NCI-H1417 treated with DMSO at 0.1 percent for 48 hours (cell line): ENCODE data around the gene CEL.
"Not testable (repeated sequence)": the region's sequence is repeated elsewhere in the genome, so short reads cannot be mapped to it uniquely, and the experiment has no call there.

Source experiments
- DNase-seq: peaks from one replicate; lab custom pipeline; 2025; lab: John Stamatoyannopoulos, UW

CEL gene

GRCh38 chr9:133048595-133048994 is 13.2 kb upstream of the CEL start:
- DNase-seq = no peak

GRCh38 chr9:133049043-133049442 is 12.7 kb upstream of the CEL start:
- DNase-seq = no peak

DNA sequence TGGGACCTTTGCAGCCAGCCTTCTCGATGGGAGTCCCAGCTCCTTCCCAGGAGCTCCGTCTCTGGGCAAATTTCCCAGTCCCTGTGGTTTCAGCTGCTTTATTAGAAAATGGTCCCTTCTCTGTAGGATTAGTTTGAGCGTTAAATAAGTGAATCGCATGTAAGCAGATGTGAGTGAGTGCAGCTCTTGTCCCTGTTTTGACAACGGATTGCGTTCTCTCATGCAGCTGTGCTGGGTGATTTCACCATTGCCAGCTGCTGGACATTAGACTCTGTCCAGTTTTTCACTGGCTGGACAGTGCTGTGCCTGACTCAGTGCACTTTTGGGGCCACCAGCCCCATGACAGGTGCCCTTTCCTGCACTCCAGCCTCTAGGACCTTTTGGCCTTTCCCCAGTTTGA is 11.6 kb upstream of the CEL start:
- no peak for DNase-seq

DNA sequence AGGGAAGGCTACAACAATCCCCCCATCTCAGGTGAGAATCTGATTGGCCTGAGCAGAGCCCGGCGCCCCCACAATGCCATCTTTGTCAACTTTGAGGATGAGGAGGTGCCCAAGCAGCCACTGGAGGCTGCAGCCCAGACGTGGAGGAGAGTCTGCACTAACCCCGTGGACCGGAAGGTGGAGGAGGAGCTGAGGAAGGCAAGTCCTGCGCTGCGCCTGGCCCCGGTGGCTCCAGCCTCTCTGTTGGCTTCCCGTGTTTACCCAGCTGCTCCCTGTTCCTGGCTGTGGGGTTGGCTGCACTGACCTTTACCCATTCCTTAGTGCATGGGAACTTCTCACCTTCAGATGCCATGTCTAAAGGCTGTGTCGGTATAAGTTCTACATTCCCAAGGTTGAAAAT is 11.0 kb upstream of the CEL start:
- DNase-seq = peak; percentile 15

DNA sequence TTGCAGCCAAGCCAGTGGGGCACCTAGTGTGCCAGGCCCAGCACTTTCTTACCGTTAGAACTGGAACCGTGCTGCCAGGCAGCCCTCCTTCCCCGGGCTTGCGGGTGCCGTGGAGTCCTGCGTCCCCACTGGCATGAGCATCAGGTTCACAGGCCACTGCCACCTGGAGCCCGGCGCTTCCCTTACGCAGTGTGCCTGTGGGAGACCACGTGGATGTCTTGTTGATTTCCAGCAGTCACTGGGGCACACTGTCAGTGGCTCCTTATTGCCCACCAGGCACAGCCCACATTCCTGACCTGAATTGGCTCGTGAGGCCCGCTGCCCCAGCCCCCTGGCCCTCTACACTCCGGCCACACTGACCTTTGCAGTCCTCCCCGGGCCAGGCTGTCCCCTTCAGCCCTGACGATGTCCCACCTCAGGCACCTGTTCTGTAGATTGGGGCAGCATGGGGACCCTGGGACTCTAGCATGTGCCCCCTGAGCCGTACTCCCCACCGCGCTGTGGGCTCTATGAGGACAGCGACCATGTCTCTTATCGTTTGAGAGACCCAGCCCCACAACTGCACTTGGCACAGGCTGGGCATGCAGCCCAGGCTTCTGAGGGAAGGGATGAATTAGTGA is 10.4 kb upstream of the CEL start:
- DNase-seq = no peak

- DNase-seq = no peak
Observed at GRCh38 chr9:133051966-133052539, 9.7 kb upstream of the CEL start.

DNA sequence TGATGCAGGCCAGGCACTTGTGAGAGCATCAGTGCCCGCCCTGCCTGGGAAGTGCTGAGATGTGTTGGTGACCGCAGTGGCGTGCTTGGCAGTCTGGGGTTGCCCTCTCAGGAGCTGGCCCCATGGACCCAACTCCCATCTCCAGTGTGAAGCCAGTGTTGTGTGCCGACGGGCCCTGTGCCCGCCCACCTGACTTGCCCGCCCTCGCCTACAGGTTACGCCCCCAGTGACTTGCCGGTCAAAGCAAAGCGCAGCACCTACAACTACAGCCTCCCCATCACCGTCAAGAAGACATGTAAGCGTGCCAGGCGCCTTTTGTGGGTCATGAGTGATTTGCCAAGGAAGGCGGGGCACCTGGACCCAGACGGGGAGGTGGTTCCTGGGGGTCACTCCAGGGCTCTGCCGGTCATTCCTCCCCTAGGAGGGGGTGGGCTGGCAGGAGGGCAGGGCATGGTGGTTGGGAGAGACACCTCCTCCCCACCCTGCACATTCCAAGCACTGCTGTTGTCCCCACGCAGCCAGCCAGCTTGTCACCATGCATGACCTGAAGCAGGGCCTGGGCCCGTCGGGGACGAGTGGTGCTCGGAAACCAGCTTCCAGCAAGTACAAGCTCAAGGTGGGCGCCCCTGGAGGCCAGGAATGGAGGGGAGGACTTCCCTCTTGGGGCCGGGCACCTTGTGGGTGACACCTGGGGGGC is 7.4 kb upstream of the CEL start:
- no peak for DNase-seq

DNA sequence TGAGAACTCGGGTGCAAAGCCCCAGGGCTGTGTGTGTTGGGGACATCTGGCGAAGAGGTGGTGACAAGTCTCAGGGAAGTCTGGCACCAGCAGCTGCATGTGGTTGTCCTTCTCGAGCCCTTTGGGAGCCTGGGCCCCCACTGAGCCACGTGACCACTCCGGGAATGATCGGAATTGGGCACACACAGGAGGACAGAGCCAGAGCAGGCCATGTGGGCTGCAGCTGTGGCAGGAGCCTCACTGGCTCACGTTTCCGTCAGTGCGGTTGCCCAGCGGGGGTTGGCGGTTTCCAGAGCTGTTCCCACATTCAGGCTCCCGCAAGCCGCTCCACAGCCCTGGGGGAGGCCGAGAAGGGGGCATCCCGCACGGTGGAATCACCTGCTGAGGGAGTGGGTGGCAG is 6.8 kb upstream of the CEL start:
- no peak for DNase-seq

GRCh38 chr9:133055788-133056420 is 5.9 kb upstream of the CEL start:
- DNase-seq = no peak

DNA sequence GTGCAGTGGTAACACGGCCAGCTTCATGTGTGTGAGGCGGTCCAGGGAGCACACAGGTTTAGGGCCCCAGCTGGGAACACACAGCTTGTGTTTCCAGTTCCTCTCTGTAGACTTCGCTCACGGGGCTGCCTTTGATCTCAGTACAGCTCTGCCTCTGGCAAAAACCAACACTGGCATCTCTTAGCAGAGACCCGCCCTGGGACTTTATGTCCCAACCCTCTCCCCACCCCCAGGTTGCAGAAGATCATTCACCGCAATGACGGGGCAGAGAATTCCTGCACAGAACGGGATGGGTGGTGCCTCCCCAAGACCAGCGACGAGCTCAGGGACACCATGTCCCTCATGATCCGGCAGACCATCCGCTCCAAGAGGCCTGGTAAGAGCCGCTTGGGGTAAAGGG is 5.2 kb upstream of the CEL start:
- DNase-seq = no peak

- DNase-seq = no peak
Observed at GRCh38 chr9:133057006-133057405, 4.8 kb upstream of the CEL start.

GRCh38 chr9:133057553-133057952 is 4.2 kb upstream of the CEL start:
- DNase-seq = no peak

DNA sequence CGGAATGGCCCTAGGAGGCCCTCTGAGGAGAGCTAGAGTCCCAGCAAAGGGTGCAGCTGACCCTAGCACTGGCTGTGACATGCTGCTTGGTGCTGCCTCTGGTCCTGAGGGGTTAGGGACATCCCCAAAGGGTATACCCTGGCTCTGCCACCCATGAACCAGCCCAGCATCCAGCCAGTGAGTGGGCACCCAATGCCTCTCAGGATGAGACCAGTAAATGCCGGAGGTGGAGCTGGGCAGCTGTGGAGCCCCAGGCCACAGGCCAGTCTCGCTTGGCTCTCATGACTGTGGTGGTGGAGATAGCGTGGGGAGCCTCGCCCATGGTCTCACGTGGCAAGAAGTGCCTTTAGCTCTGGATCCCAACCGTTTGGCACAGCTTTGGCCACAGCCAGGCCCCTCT is 3.7 kb upstream of the CEL start:
- DNase-seq = no peak

- DNase-seq = no peak
Observed at GRCh38 chr9:133058550-133059320, 3.0 kb upstream of the CEL start.

DNA sequence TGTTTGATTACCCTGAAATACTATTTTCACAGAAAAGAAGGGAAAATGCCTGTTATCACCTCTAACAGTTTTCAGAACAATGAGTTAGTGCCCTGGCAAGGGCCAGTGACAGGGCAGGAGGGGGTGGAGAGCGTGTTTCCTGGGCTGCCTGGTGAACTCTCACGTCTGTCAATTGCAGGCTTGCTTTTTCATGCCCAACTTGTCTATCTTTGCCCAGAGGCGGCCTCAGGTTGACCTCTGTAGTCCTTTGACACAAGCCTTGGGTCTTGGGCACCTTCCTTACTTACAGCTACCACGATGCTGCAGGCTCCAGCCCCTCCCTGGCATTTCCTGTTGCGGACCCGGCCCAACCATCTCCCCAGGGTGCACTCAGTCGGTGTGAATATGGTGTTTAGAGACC is 2.2 kb upstream of the CEL start:
- DNase-seq = no peak

DNA sequence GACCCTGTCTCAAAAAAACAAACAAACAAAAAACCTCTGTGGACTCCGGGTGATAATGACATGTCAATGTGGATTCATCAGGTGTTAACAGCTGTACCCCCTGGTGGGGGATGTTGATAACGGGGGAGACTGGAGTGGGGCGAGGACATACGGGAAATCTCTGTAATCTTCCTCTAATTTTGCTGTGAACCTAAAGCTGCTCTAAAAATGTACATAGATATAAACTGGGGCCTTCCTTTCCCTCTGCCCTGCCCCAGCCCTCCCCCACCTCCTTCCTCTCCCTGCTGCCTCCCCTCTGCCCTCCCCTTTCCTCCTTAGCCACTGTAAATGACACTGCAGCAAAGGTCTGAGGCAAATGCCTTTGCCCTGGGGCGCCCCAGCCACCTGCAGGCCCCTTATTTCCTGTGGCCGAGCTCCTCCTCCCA is 1.4 kb upstream of the CEL start:
- no peak for DNase-seq

DNA sequence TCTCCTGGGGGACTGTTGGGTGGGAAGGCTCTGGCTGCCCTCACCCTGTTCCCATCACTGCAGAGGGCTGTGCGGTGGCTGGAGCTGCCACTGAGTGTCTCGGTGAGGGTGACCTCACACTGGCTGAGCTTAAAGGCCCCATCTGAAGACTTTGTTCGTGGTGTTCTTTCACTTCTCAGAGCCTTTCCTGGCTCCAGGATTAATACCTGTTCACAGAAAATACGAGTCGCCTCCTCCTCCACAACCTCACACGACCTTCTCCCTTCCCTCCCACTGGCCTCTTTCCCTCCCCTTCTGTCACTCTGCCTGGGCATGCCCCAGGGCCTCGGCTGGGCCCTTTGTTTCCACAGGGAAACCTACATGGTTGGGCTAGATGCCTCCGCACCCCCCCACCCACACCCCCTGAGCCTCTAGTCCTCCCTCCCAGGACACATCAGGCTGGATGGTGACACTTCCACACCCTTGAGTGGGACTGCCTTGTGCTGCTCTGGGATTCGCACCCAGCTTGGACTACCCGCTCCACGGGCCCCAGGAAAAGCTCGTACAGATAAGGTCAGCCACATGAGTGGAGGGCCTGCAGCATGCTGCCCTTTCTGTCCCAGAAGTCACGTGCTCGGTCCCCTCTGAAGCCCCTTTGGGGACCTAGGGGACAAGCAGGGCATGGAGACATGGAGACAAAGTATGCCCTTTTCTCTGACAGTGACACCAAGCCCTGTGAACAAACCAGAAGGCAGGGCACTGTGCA is 590 bp upstream of the CEL start:
- DNase-seq = not testable (repeated sequence)

- not testable (repeated sequence) for DNase-seq
Observed at GRCh38 chr9:133062569-133062968, 788 bp downstream of the CEL start.

GRCh38 chr9:133063159-133063499 is 1.3 kb downstream of the CEL start:
- DNase-seq = no peak

- no peak for DNase-seq
Observed at GRCh38 chr9:133063500-133064231, 1.9 kb downstream of the CEL start.
